PFSK-1 (cell line): ENCODE data around the gene PTGFRN.

Source experiments
- FOXP2 ChIP-seq: optimal IDR thresholded peaks from 2 replicates; pipeline ENCODE3; 2011; ENCODE audit warnings: borderline replicate concordance, control low read depth, inconsistent platforms; ENCODE audit not compliant: insufficient read depth; ENCODE audit errors: extremely low read length, extremely low read depth
- POLR2AphosphoS5 ChIP-seq: IDR thresholded peaks from 2 replicates; pipeline ENCODE4 v1.6.1; 2012; ENCODE audit warnings: low read depth, mild to moderate bottlenecking, control low read depth, low read length, moderate library complexity
- SIN3A ChIP-seq: IDR thresholded peaks from 2 replicates; pipeline ENCODE4 v1.6.1; 2012; ENCODE audit warnings: mild to moderate bottlenecking, low read length, moderate library complexity, borderline replicate concordance; ENCODE audit not compliant: insufficient read depth
- TAF1 ChIP-seq: IDR thresholded peaks from 2 replicates; pipeline ENCODE4 v1.6.1; 2012; ENCODE audit warnings: low read length, control low read depth, borderline replicate concordance; ENCODE audit not compliant: insufficient read depth
- TF ChIP-seq, protein P1 (sequence below), 2 experiments: IDR thresholded peaks; 2 replicates each; pipeline versions ENCODE4 v1.6.1 to v1.8.0; 2011 to 2012; ENCODE audit warnings: low read depth in 2 of 2, low read length in 2 of 2, control low read depth in 1 of 2, inconsistent platforms in 1 of 2, mild to moderate bottlenecking in 1 of 2, moderate library complexity in 1 of 2; ENCODE audit not compliant: insufficient read depth in 1 of 2

DNA sequence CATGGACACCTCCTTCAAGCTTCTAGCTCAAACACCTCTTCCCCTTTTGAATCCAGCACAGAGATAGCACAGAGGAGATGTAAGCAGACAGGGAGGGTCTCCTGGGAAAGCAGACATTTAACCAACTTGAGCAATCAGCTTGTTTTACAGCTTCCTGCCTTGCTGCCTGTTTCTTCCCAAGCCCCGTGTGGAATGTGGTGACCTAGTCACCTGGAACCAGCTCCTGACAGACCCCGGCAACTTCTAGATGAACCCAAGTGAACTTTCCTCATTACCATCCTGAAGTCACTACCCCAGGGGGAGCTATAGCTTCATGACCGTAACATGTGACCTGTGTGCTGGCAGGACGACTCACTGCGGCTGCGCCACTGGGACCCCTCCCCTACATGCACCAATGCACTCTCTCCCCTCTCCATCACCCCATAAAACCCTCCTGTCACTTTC is 126.3 kb downstream of the PTGFRN start:
- TF ChIP-seq, protein P1, sequence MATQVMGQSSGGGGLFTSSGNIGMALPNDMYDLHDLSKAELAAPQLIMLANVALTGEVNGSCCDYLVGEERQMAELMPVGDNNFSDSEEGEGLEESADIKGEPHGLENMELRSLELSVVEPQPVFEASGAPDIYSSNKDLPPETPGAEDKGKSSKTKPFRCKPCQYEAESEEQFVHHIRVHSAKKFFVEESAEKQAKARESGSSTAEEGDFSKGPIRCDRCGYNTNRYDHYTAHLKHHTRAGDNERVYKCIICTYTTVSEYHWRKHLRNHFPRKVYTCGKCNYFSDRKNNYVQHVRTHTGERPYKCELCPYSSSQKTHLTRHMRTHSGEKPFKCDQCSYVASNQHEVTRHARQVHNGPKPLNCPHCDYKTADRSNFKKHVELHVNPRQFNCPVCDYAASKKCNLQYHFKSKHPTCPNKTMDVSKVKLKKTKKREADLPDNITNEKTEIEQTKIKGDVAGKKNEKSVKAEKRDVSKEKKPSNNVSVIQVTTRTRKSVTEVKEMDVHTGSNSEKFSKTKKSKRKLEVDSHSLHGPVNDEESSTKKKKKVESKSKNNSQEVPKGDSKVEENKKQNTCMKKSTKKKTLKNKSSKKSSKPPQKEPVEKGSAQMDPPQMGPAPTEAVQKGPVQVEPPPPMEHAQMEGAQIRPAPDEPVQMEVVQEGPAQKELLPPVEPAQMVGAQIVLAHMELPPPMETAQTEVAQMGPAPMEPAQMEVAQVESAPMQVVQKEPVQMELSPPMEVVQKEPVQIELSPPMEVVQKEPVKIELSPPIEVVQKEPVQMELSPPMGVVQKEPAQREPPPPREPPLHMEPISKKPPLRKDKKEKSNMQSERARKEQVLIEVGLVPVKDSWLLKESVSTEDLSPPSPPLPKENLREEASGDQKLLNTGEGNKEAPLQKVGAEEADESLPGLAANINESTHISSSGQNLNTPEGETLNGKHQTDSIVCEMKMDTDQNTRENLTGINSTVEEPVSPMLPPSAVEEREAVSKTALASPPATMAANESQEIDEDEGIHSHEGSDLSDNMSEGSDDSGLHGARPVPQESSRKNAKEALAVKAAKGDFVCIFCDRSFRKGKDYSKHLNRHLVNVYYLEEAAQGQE (IDR thresholded peaks at IDR 0.05; ENCODE audit: insufficient read depth in 1 of 2, low read depth in 2 of 2, low read length in 2 of 2), result no peak
- TF ChIP-seq TAF1, result no peak
- no peak for TF ChIP-seq SIN3A
- TF ChIP-seq POLR2AphosphoS5, result no peak
- no peak for TF ChIP-seq FOXP2
